ENCODE data around the gene SHCBP1L.

DNA sequence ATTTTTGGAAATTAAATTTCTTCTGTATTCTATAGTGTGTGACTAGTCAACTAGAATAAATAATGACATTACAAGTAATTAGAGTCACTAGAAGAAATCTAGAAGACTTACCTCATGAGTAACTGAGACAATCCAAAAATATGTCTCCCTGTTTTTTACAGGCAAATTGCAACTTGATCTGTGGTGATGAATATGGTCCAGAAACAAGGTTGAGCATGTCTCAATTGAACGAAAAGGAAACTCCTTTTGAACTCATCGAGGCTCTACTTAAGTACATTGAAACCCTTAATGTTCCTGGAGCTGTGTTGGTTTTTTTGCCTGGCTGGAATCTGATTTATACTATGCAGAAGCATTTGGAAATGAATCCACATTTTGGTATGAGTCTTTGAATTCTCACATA lies 77.1 kb downstream of the SHCBP1L start:
- TF ChIP-seq SUZ12 (IDR thresholded peaks at IDR 0.05) (no peak), FOXK2 (IDR thresholded peaks at IDR 0.05) (no peak)

All from HEK293T (cell line).